OCI-LY3 (cell line): ENCODE measurements around the gene NES.

ENCODE experiments used
- EZH2phosphoT487 ChIP-seq: fragments of 200-600 bp; shearing (Covaris generic); IDR thresholded peaks from 2 replicates; pipeline ENCODE4 v1.6.1; 2018; ENCODE audit warnings: antibody characterized with exemption, mixed run types, low read depth
- TF ChIP-seq, protein P1 (sequence below): fragments of 200-600, 300-600 bp; sonication (generic); IDR thresholded peaks from 2 replicates; pipeline ENCODE4 v1.5.1; 2014; ENCODE audit warnings: antibody characterized with exemption, low read length, low read depth

DNA sequence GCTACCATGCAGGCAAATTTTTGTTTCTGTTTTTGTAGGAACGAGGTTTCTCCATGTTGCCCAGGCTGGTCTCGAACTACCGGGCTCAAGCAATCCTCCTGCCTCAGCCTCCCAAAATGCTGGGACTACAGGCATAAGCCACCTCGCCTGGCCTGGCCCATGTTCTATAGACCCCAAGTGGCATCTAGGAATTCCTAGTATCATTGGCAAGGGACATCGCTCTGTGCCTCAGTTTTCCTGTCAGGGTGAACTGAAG is 14.5 kb downstream of the NES start:
- TF ChIP-seq, protein P1, sequence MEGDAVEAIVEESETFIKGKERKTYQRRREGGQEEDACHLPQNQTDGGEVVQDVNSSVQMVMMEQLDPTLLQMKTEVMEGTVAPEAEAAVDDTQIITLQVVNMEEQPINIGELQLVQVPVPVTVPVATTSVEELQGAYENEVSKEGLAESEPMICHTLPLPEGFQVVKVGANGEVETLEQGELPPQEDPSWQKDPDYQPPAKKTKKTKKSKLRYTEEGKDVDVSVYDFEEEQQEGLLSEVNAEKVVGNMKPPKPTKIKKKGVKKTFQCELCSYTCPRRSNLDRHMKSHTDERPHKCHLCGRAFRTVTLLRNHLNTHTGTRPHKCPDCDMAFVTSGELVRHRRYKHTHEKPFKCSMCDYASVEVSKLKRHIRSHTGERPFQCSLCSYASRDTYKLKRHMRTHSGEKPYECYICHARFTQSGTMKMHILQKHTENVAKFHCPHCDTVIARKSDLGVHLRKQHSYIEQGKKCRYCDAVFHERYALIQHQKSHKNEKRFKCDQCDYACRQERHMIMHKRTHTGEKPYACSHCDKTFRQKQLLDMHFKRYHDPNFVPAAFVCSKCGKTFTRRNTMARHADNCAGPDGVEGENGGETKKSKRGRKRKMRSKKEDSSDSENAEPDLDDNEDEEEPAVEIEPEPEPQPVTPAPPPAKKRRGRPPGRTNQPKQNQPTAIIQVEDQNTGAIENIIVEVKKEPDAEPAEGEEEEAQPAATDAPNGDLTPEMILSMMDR = no peak
- no peak for TF ChIP-seq EZH2phosphoT487
